ENCODE results near the gene BRD4.

Gene BRD4

GRCh38 chr19:15313649-15314279 lies 18.6 kb downstream of the BRD4 start:
- DNase-seq (ENCODE audit: low read depth) = no peak

GRCh38 chr19:15307169-15307568 lies 25.2 kb downstream of the BRD4 start:
- no peak for DNase-seq (ENCODE audit: low read depth)

GRCh38 chr19:15305582-15306334 lies 26.6 kb downstream of the BRD4 start:
- no peak for DNase-seq (ENCODE audit: low read depth)

- DNase-seq (ENCODE audit: low read depth) = no peak
Observed at GRCh38 chr19:15304140-15304705, 28.1 kb downstream of the BRD4 start.

GRCh38 chr19:15303105-15303780 lies 29.1 kb downstream of the BRD4 start:
- DNase-seq (ENCODE audit: low read depth) = no peak

- peak; percentile 68 for DNase-seq (ENCODE audit: low read depth)
Observed at GRCh38 chr19:15300533-15301197, 31.7 kb downstream of the BRD4 start.

GRCh38 chr19:15299568-15300409 lies 32.5 kb downstream of the BRD4 start:
- DNase-seq (ENCODE audit: low read depth) = peak; percentile 65

GRCh38 chr19:15298847-15299567 lies 33.3 kb downstream of the BRD4 start:
- DNase-seq (ENCODE audit: low read depth) = no peak

- no peak for DNase-seq (ENCODE audit: low read depth)
Observed at GRCh38 chr19:15297416-15298224, 34.7 kb downstream of the BRD4 start.

GRCh38 chr19:15296841-15297415 lies 35.4 kb downstream of the BRD4 start:
- no peak for DNase-seq (ENCODE audit: low read depth)

- no peak for DNase-seq (ENCODE audit: low read depth)
Observed at GRCh38 chr19:15296353-15296752, 36.0 kb downstream of the BRD4 start.

GRCh38 chr19:15294561-15294990 lies 37.8 kb downstream of the BRD4 start:
- DNase-seq (ENCODE audit: low read depth) = no peak

GRCh38 chr19:15293781-15294491 lies 38.4 kb downstream of the BRD4 start:
- no peak for DNase-seq (ENCODE audit: low read depth)

- DNase-seq (ENCODE audit: low read depth) = no peak
Observed at GRCh38 chr19:15292847-15293582, 39.3 kb downstream of the BRD4 start.

- no peak for DNase-seq (ENCODE audit: low read depth)
Observed at GRCh38 chr19:15292140-15292539, 40.2 kb downstream of the BRD4 start.

GRCh38 chr19:15291548-15292021 lies 40.8 kb downstream of the BRD4 start:
- no peak for DNase-seq (ENCODE audit: low read depth)

- no peak for DNase-seq (ENCODE audit: low read depth)
Observed at GRCh38 chr19:15291089-15291488, 41.2 kb downstream of the BRD4 start.

- no peak for DNase-seq (ENCODE audit: low read depth)
Observed at GRCh38 chr19:15290166-15290565, 42.2 kb downstream of the BRD4 start.

Data from GM04503 (cell line).